ENCODE data around the gene IL24. TPM values are rescaled to one million over a fixed set of nuclear protein-coding genes. Genes with fewer than 3 reads are reported as not detected.

The IL24 gene
- total RNA-seq, 1 experiment from 2014 or later: not detected

DNA sequence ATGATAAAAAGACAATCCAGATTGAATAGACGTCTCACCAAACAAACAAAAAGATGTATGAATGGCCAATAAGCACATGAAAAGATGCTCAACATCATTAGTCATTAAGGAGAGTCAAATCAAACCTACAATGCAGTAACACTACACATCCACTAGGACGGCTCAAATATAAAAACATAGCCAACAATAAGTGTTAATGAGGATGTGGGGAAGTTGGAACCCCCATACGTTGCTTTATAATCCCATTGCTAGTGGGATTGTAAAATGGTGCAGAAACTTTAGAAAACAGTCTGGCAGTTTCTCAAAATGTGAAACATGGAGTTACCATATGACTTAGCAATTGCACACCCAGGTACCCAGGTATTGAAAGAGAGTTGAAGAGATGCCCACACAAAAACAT lies 14.7 kb upstream of the IL24 start:
- BruUV-seq (replicated peaks): no TSS peak
- Histone ChIP-seq H3K27ac (no peak overlapping the region), H3K4me2 (no peak overlapping the region), H4K20me1 (ENCODE audit: insufficient read depth) (no peaks in the 10 kb centered on the region), H3K36me3 (ENCODE audit: low read depth) (no peaks in the 10 kb centered on the region), H3K4me1 (replicated peaks; ENCODE audit: insufficient read depth) (no peaks in the 10 kb centered on the region), H3K9me2 (ENCODE audit: insufficient read depth) (no peaks in the 10 kb centered on the region), H3F3A (ENCODE audit: insufficient read depth, low read depth) (no peaks in the 10 kb centered on the region), H3K27me3 (ENCODE audit: insufficient read depth, low read depth) (no peaks in the 10 kb centered on the region), H3K4me3 (no peak overlapping the region), H2AFZ (no peak overlapping the region), H3K79me2 (ENCODE audit: low read depth) (no peaks in the 10 kb centered on the region), H3K9me3 (ENCODE audit: insufficient read depth, low read depth) (peaks cover 19% of the 10 kb centered on the region; the same call in 1 of the 2 replicates)
- no peak for DNase-seq
- no peak for TF ChIP-seq EZH2 (IDR thresholded peaks at IDR 0.05; ENCODE audit: low read depth)
- TF ChIP-seq, protein P1, sequence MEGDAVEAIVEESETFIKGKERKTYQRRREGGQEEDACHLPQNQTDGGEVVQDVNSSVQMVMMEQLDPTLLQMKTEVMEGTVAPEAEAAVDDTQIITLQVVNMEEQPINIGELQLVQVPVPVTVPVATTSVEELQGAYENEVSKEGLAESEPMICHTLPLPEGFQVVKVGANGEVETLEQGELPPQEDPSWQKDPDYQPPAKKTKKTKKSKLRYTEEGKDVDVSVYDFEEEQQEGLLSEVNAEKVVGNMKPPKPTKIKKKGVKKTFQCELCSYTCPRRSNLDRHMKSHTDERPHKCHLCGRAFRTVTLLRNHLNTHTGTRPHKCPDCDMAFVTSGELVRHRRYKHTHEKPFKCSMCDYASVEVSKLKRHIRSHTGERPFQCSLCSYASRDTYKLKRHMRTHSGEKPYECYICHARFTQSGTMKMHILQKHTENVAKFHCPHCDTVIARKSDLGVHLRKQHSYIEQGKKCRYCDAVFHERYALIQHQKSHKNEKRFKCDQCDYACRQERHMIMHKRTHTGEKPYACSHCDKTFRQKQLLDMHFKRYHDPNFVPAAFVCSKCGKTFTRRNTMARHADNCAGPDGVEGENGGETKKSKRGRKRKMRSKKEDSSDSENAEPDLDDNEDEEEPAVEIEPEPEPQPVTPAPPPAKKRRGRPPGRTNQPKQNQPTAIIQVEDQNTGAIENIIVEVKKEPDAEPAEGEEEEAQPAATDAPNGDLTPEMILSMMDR (conservative IDR thresholded peaks at IDR 0.05): no peak
- CTCF ChIA-PET: no interaction called here
- intact Hi-C loops (cut with micrococcal nuclease; ENCODE audit: unreplicated experiment): no loop called here
- POLR2A ChIA-PET (ENCODE audit: unreplicated experiment): no interaction called here

- H3F3A ChIP-seq (ENCODE audit: insufficient read depth, low read depth): no peaks in the 10 kb centered on the region
- intact Hi-C loops (cut with micrococcal nuclease; ENCODE audit: unreplicated experiment): no loop called here
- DNase-seq: no peak
- H3K27ac ChIP-seq: no peak overlapping the region
- H3K4me2 ChIP-seq: no peak overlapping the region
- no TSS peak for BruUV-seq (replicated peaks)
- no peak overlapping the region for H3K4me3 ChIP-seq
- H3K27me3 ChIP-seq (ENCODE audit: insufficient read depth, low read depth): no peaks in the 10 kb centered on the region
- peaks cover 13% of the 10 kb centered on the region; the same call in 1 of the 2 replicates for H3K9me3 ChIP-seq (ENCODE audit: insufficient read depth, low read depth)
- H2AFZ ChIP-seq: no peak overlapping the region
- no peaks in the 10 kb centered on the region for H3K36me3 ChIP-seq (ENCODE audit: low read depth)
- ChIA-PET POLR2A (ENCODE audit: unreplicated experiment) (no interaction called here), CTCF (no interaction called here)
- TF ChIP-seq, protein P1 (conservative IDR thresholded peaks at IDR 0.05): no peak
- no peak for TF ChIP-seq EZH2 (IDR thresholded peaks at IDR 0.05; ENCODE audit: low read depth)
- H3K9me2 ChIP-seq (ENCODE audit: insufficient read depth): no peaks in the 10 kb centered on the region
- no peaks in the 10 kb centered on the region for H4K20me1 ChIP-seq (ENCODE audit: insufficient read depth)
- H3K79me2 ChIP-seq (ENCODE audit: low read depth): no peaks in the 10 kb centered on the region
- no peaks in the 10 kb centered on the region for H3K4me1 ChIP-seq (replicated peaks; ENCODE audit: insufficient read depth)
These were observed 14.1 kb upstream of the IL24 start for GRCh38 chr1:206883160-206883559.

- H3K4me2 ChIP-seq: no peak overlapping the region
- 0 out of 2 replicates have a peak, but pooled peaks cover 7% of the 10 kb centered on the region for H3K9me3 ChIP-seq (ENCODE audit: insufficient read depth, low read depth)
- no peak overlapping the region for H3K27ac ChIP-seq
- H3K4me1 ChIP-seq (replicated peaks; ENCODE audit: insufficient read depth): no peaks in the 10 kb centered on the region
- TF ChIP-seq, protein P1 (conservative IDR thresholded peaks at IDR 0.05): no peak
- no peak for TF ChIP-seq EZH2 (IDR thresholded peaks at IDR 0.05; ENCODE audit: low read depth)
- H2AFZ ChIP-seq: no peak overlapping the region
- ChIA-PET CTCF (no interaction called here), POLR2A (ENCODE audit: unreplicated experiment) (no interaction called here)
- no peak overlapping the region for H3K4me3 ChIP-seq
- no peaks in the 10 kb centered on the region for H3K9me2 ChIP-seq (ENCODE audit: insufficient read depth)
- intact Hi-C loops (cut with micrococcal nuclease; ENCODE audit: unreplicated experiment): no loop called here
- no peak for DNase-seq
- H3K36me3 ChIP-seq (ENCODE audit: low read depth): no peaks in the 10 kb centered on the region
- H3F3A ChIP-seq (ENCODE audit: insufficient read depth, low read depth): no peaks in the 10 kb centered on the region
- no TSS peak for BruUV-seq (replicated peaks)
- H3K79me2 ChIP-seq (ENCODE audit: low read depth): no peaks in the 10 kb centered on the region
- no peaks in the 10 kb centered on the region for H3K27me3 ChIP-seq (ENCODE audit: insufficient read depth, low read depth)
- no peaks in the 10 kb centered on the region for H4K20me1 ChIP-seq (ENCODE audit: insufficient read depth)
These were observed 13.4 kb upstream of the IL24 start for GRCh38 chr1:206883876-206884275.

All from PC-9 (cell line).